A549 (cell line): ENCODE results near the gene TRIM45. TPM values are rescaled to one million over a fixed set of nuclear protein-coding genes. Genes with fewer than 3 reads are reported as not detected.

Experiments used
- ATAC-seq, 2 experiments: fragments of 200-7000 bp in 1 of 2; fragments of >200 bp in 1 of 2; cut with Nextera tagmentation in 1 of 2; cut with Tn5 transposase in 1 of 2; 3 replicates each; pipeline versions ENCODE4 v1.8.0 to v1.9.1; 2018 to 2020; ENCODE audit warnings: mild to moderate bottlenecking in 1 of 2, moderate library complexity in 1 of 2
- CTCF ChIA-PET: fragments of 300-600 bp; sonication (Branson Sonifier 250); formaldehyde crosslinking; extraction: SDS; loops from one replicate; lab custom pipeline; 2021; ENCODE audit warnings: antibody characterized with exemption, inconsistent platforms; lab: Yijun Ruan, JAX
- POLR2A ChIA-PET: fragments of 350-600 bp; formaldehyde crosslinking; extraction: SDS; loops from one replicate; lab custom pipeline; 2021; ENCODE audit warnings: antibody characterized with exemption, inconsistent platforms; lab: Yijun Ruan, JAX
- DNase-seq, 2 experiments: peaks; one replicate each; pipeline versions ENCODE4 v3.0.0 to v3.0.0-alpha.2; 2011 to 2016; ENCODE audit warnings: low read depth in 1 of 2, low spot score in 1 of 2
- FAIRE-seq: peaks from 2 replicates; lab custom pipeline; 2011; peaks lifted over from hg19 to GRCh38; lab: Jason Lieb, UNC
- H3K27ac ChIP-seq, 2 experiments: fragments of >200 bp; sonication (Bioruptor Twin); formaldehyde crosslinking; 3 replicates each; pipeline ENCODE4 v1.5.1; 2016 to 2017
- H3K4me1 ChIP-seq: fragments of >200 bp; sonication (Bioruptor Twin); formaldehyde crosslinking; 3 replicates; pipeline ENCODE4 v1.6.1; 2016
- H3K4me2 ChIP-seq: fragments of >200 bp; sonication (Bioruptor Twin); formaldehyde crosslinking; 3 replicates; pipeline ENCODE4 v1.6.1; 2016
- H3K4me3 ChIP-seq: fragments of >200 bp; sonication (Bioruptor Twin); formaldehyde crosslinking; 3 replicates; pipeline ENCODE4 v1.5.1; 2016
- H3K9me3 ChIP-seq: fragments of >200 bp; sonication (Bioruptor Twin); formaldehyde crosslinking; 3 replicates; pipeline ENCODE4 v1.6.1; 2016
- EHF ChIP-seq: fragments of 250-450 bp; sonication (Bioruptor Pico); IDR thresholded peaks from 2 replicates; pipeline ENCODE4 v1.5.0; 2020; ENCODE audit warnings: mild to moderate bottlenecking
- EHMT2 ChIP-seq: fragments of 200-600 bp; sonication (generic); IDR thresholded peaks from 2 replicates; pipeline ENCODE4 v1.6.1; 2016; ENCODE audit warnings: antibody characterized with exemption, low read depth, mild to moderate bottlenecking, moderate library complexity
- EP300 ChIP-seq, 2 experiments: fragments of >200 bp; sonication (Bioruptor Twin); formaldehyde crosslinking; IDR thresholded peaks; 2 replicates in 1 of 2; 3 replicates in 1 of 2; pipeline ENCODE4 v1.6.1; 2016 to 2017
- HDAC2 ChIP-seq: fragments of 200-600 bp; sonication (generic); IDR thresholded peaks from 2 replicates; pipeline ENCODE4 v1.6.1; 2016
- HEYL ChIP-seq: fragments of 250-450 bp; sonication (Bioruptor Pico); IDR thresholded peaks from 2 replicates; pipeline ENCODE4 v1.8.0; 2021; ENCODE audit warnings: mild to moderate bottlenecking, moderate library complexity
- HOXA7 ChIP-seq: fragments of 250-450 bp; sonication (Bioruptor Pico); IDR thresholded peaks from 2 replicates; pipeline ENCODE4 v1.5.0; 2020; ENCODE audit warnings: mild to moderate bottlenecking, moderate library complexity
- HOXB5 ChIP-seq: fragments of 250-450 bp; sonication (Bioruptor Pico); IDR thresholded peaks from 2 replicates; pipeline ENCODE4 v1.5.0; 2020; ENCODE audit warnings: mild to moderate bottlenecking, moderate library complexity
- JUNB ChIP-seq: fragments of >200 bp; sonication (Bioruptor Twin); formaldehyde crosslinking; IDR thresholded peaks from 2 replicates; pipeline ENCODE4 v1.6.1; 2016
- MYC ChIP-seq: IDR thresholded peaks from 2 replicates; pipeline ENCODE4 v1.6.1; 2012; ENCODE audit warnings: mild to moderate bottlenecking, inconsistent platforms, low read length, improper control_type of control experiment, borderline replicate concordance
- NFE2L2 ChIP-seq: fragments of 150-350 bp; conservative IDR thresholded peaks from 2 replicates; pipeline ENCODE4 v1.6.1; 2014; ENCODE audit warnings: low read length
- PHF8 ChIP-seq: fragments of 200-600 bp; sonication (generic); IDR thresholded peaks from 2 replicates; pipeline ENCODE4 v1.6.1; 2016; ENCODE audit warnings: low read depth, mild to moderate bottlenecking, antibody characterized with exemption, moderate library complexity, borderline replicate concordance
- POLR2A ChIP-seq: IDR thresholded peaks from 2 replicates; pipeline ENCODE4 v1.6.1; 2012; ENCODE audit warnings: mild to moderate bottlenecking, low read length
- RAD21 ChIP-seq, 2 experiments: fragments of >200 bp in 1 of 2; sonication (Bioruptor Twin) in 1 of 2; formaldehyde crosslinking in 1 of 2; IDR thresholded peaks in 1 of 2; conservative IDR thresholded peaks in 1 of 2; 2 replicates in 1 of 2; 3 replicates in 1 of 2; pipeline ENCODE4 v1.6.1; 2012 to 2018; ENCODE audit warnings: inconsistent platforms in 1 of 2
- RARB ChIP-seq: fragments of 250-450 bp; sonication (Bioruptor Pico); IDR thresholded peaks from 2 replicates; pipeline ENCODE4 v1.8.0; 2021; ENCODE audit warnings: mild to moderate bottlenecking, moderate library complexity
- RFX5 ChIP-seq: fragments of 450-650 bp; IDR thresholded peaks from 2 replicates; pipeline ENCODE4 v1.7.1; 2014; ENCODE audit warnings: antibody characterized with exemption, mild to moderate bottlenecking, moderate library complexity
- SREBF2 ChIP-seq: fragments of 450-650 bp; IDR thresholded peaks from 2 replicates; pipeline ENCODE4 v1.6.1; 2014; ENCODE audit warnings: mild to moderate bottlenecking, moderate library complexity
- TP53 ChIP-seq: fragments of 250-450 bp; sonication (Bioruptor Pico); IDR thresholded peaks from 2 replicates; pipeline ENCODE4 v1.5.0; 2021; ENCODE audit warnings: mild to moderate bottlenecking, moderate library complexity
- ZC3H11A ChIP-seq: fragments of 450-650 bp; IDR thresholded peaks from 2 replicates; pipeline ENCODE4 v1.6.1; 2014; ENCODE audit warnings: antibody characterized with exemption, mild to moderate bottlenecking
- ZFP36 ChIP-seq: fragments of 450-650 bp; IDR thresholded peaks from 2 replicates; pipeline ENCODE4 v1.6.1; 2014; ENCODE audit warnings: borderline replicate concordance; ENCODE audit not compliant: partially characterized antibody
- WGBS: methylation state at CpG from one replicate; pipeline ENCODE4 v1.1.6; 2017; ENCODE audit errors: missing lambda C conversion rate; 5-methylcytosine and 5-hydroxymethylcytosine counted together
- polyA plus RNA-seq, 4 experiments: library from polyadenylated mRNA; depleted of rRNA in 3 of 4; stranded (reverse); fragments of >200 nt; fragmentation: RNase III in 1 of 4; extraction: RNeasy Plus Mini Kit Qiagen cat#74134 plus additional on column Dnase treatment in 1 of 4; gene quantifications; 2 replicates in 3 of 4; 3 replicates in 1 of 4; pipeline ENCODE4 v1.2.3, GENCODE V29; 2011 to 2017
- TF ChIP-seq, protein P1 (sequence below): fragments of >200 bp; sonication (Bioruptor Twin); formaldehyde crosslinking; IDR thresholded peaks from 3 replicates; pipeline ENCODE4 v1.6.1; 2016
- TF ChIP-seq, protein P2 (sequence below): fragments of 450-650 bp; IDR thresholded peaks from 2 replicates; pipeline ENCODE4 v1.6.1; 2014; ENCODE audit warnings: antibody characterized with exemption
- TF ChIP-seq, protein P3 (sequence below): fragments of >200 bp; sonication (Bioruptor Twin); formaldehyde crosslinking; IDR thresholded peaks from 2 replicates; pipeline ENCODE4 v1.6.1; 2016
- TF ChIP-seq, protein P4 (sequence below): IDR thresholded peaks from 2 replicates; pipeline ENCODE4 v1.6.1; 2012; ENCODE audit warnings: low read depth, borderline replicate concordance

Gene TRIM45
- polyA plus RNA-seq, 2 of the 4 experiments (the other 2 are of a cell fraction): 3.0 to 3.4 TPM

DNA sequence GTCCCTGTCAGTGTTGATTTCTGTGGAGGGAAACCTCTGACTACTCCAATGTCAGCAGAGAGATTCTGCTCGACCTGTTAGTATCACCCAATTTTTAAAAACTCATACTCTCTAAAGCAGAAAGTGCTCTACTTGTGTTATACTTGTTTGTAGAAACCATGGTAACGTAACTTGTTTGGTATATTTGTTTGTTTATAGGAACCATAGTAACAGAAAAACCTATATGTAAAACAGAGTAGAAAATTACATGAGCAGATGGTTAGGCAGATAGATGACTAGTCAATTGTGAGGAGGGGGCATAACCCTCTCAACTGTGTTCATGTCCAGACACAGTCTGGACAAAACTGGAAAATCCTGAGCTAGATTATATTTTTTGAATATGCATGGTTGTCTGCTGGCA lies 6.7 kb downstream of the TRIM45 start:
- Histone ChIP-seq H3K27ac (no peak overlapping the region), H3K4me3 (no peak overlapping the region), H3K4me1 (no peaks in the 10 kb centered on the region), H3K9me3 (no peaks in the 10 kb centered on the region), H3K4me2 (no peak overlapping the region)
- TF ChIP-seq HOXB5 (CRISPR knock-in tag): no peak
- TF ChIP-seq HDAC2: no peak
- TF ChIP-seq, protein P1, sequence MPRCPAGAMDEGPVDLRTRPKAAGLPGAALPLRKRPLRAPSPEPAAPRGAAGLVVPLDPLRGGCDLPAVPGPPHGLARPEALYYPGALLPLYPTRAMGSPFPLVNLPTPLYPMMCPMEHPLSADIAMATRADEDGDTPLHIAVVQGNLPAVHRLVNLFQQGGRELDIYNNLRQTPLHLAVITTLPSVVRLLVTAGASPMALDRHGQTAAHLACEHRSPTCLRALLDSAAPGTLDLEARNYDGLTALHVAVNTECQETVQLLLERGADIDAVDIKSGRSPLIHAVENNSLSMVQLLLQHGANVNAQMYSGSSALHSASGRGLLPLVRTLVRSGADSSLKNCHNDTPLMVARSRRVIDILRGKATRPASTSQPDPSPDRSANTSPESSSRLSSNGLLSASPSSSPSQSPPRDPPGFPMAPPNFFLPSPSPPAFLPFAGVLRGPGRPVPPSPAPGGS: no peak
- no peak for TF ChIP-seq NFE2L2
- no peak for TF ChIP-seq MYC
- no peak for TF ChIP-seq EP300 (IDR thresholded peaks at IDR 0.05)
- TF ChIP-seq ZFP36: no peak
- TF ChIP-seq, protein P2, sequence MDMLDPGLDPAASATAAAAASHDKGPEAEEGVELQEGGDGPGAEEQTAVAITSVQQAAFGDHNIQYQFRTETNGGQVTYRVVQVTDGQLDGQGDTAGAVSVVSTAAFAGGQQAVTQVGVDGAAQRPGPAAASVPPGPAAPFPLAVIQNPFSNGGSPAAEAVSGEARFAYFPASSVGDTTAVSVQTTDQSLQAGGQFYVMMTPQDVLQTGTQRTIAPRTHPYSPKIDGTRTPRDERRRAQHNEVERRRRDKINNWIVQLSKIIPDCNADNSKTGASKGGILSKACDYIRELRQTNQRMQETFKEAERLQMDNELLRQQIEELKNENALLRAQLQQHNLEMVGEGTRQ: no peak
- no peak for TF ChIP-seq TP53 (CRISPR knock-in tag)
- TF ChIP-seq POLR2A: no peak
- no peak for TF ChIP-seq RARB (CRISPR knock-in tag)
- no peak for TF ChIP-seq PHF8
- TF ChIP-seq, protein P3, sequence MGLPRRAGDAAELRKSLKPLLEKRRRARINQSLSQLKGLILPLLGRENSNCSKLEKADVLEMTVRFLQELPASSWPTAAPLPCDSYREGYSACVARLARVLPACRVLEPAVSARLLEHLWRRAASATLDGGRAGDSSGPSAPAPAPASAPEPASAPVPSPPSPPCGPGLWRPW: no peak
- ATAC-seq: no peak
- no peak for FAIRE-seq
- ChIA-PET POLR2A (no interaction called here), CTCF (interaction anchor here (1.5 to 2.0 kb wide), 2 partner anchors 14 to 170 kb away, joined by 6 to 9 read pairs; no protein-coding TSS in a partner anchor)
- WGBS: 66% methylated on average over 2 of the region's 2 CpGs
- no peak for DNase-seq

DNA sequence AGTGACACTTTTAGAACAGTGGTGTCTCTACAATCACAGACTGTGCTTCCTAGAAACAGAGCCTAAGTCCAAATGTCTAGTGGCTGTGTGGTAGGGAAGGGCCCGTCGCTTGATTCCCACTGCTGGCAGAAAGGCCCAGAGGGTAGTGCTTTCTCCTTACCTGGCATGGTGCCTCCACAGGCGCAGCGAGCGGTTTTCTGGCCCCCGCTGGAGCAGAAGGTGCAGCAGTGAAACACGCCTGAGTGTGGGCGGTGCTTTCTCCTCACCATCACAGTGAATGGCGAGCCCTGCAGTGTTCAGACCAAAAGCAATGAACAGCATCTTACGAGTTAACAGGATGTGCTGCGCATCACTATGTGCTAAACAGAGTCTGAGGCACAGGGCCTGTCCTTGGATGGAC lies 8.3 kb downstream of the TRIM45 start:
- CTCF ChIA-PET: interaction anchor here (1.1 to 1.2 kb wide), 2 partner anchors 9 to 172 kb away, joined by 3 read pairs; no protein-coding TSS in a partner anchor

More for the DNA sequence above, 8.3 kb downstream of the TRIM45 start:
- WGBS: 83% methylated on average over 2 of the region's 11 CpGs
- POLR2A ChIA-PET: no interaction called here
- H3K4me1 ChIP-seq: no peaks in the 10 kb centered on the region
- TF ChIP-seq RFX5 (no peak), HOXA7 (CRISPR knock-in tag) (no peak), NFE2L2 (no peak), HEYL (CRISPR knock-in tag) (no peak), HDAC2 (no peak), EHF (CRISPR knock-in tag) (no peak), TP53 (CRISPR knock-in tag) (no peak), RAD21 (conservative IDR thresholded peaks at IDR 0.05 in 1 of 2, IDR thresholded peaks at IDR 0.05 in 1 of 2) (no peak), JUNB (no peak), SREBF2 (no peak), PHF8 (no peak), ZC3H11A (no peak), EHMT2 (no peak), EP300 (IDR thresholded peaks at IDR 0.05) (no peak), POLR2A (no peak)
- TF ChIP-seq, protein P4, sequence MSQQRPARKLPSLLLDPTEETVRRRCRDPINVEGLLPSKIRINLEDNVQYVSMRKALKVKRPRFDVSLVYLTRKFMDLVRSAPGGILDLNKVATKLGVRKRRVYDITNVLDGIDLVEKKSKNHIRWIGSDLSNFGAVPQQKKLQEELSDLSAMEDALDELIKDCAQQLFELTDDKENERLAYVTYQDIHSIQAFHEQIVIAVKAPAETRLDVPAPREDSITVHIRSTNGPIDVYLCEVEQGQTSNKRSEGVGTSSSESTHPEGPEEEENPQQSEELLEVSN: no peak
- TF ChIP-seq, protein P3: no peak
- TF ChIP-seq, protein P1: no peak
- TF ChIP-seq, all 56 proteins: peak for 0
- ATAC-seq (no peak), FAIRE-seq (no peak), DNase-seq (no peak)
- no peak overlapping the region for H3K27ac ChIP-seq
- no peak overlapping the region for H3K4me3 ChIP-seq
- H3K9me3 ChIP-seq: no peaks in the 10 kb centered on the region
- H3K4me2 ChIP-seq: no peak overlapping the region
